C4-2B (cell line): ENCODE results near the gene S100A10.

Source experiments
- CTCF ChIP-seq: fragments of 450-650 bp; conservative IDR thresholded peaks from 2 replicates; pipeline ENCODE4 v1.5.1; 2017; ENCODE audit warnings: mild to moderate bottlenecking
- ZFX ChIP-seq: fragments of 450-650 bp; IDR thresholded peaks from 2 replicates; pipeline ENCODE4 v1.6.1; 2017

- no peak for TF ChIP-seq CTCF
- no peak for TF ChIP-seq ZFX
These were observed 40.8 kb downstream of the S100A10 start for GRCh38 chr1:151952811-151953210.
